WERI-Rb-1 (cell line): ENCODE results near the gene SLC38A7.

Experiments
- DNase-seq: peaks from one replicate; pipeline ENCODE4 v3.0.0-alpha.2; 2020
- H3K27ac ChIP-seq: fragments of 250-450 bp; sonication (Bioruptor Pico); 2 replicates; pipeline ENCODE4 v1.5.1; 2020; ENCODE audit warnings: mild to moderate bottlenecking, moderate library complexity
- H3K27me3 ChIP-seq: fragments of 250-450 bp; sonication (Bioruptor Pico); 2 replicates; pipeline ENCODE4 v1.5.1; 2021; ENCODE audit warnings: mild to moderate bottlenecking, low read depth, moderate library complexity; ENCODE audit not compliant: insufficient read depth, severe bottlenecking
- H3K36me3 ChIP-seq: fragments of 250-450 bp; sonication (Bioruptor Pico); 2 replicates; pipeline ENCODE4 v1.5.1; 2020; ENCODE audit warnings: mild to moderate bottlenecking, moderate library complexity
- H3K4me3 ChIP-seq: 2 replicates; pipeline ENCODE4 v1.5.1; 2011; ENCODE audit warnings: low read depth, mild to moderate bottlenecking, control low read depth, low read length
- H3K9me3 ChIP-seq: fragments of 250-450 bp; sonication (Bioruptor Pico); 2 replicates; pipeline ENCODE4 v1.5.1; 2021; ENCODE audit warnings: mild to moderate bottlenecking, moderate library complexity; ENCODE audit not compliant: severe bottlenecking
- CTCF ChIP-seq: IDR thresholded peaks from 2 replicates; pipeline ENCODE4 v1.5.1; 2011; ENCODE audit warnings: low read depth, mild to moderate bottlenecking, control low read depth, inconsistent platforms, low read length

SLC38A7 gene

GRCh38 chr16:58644765-58645487, 39.6 kb downstream of the SLC38A7 start:
- TF ChIP-seq CTCF, result no peak
- H3K4me3 ChIP-seq, result no peak overlapping the region
- DNase-seq, result no peak
- no peaks in the 10 kb centered on the region for H3K27me3 ChIP-seq
- H3K36me3 ChIP-seq, result no peaks in the 10 kb centered on the region
- no peak overlapping the region for H3K27ac ChIP-seq
- no peaks in the 10 kb centered on the region for H3K9me3 ChIP-seq

- Histone ChIP-seq H3K27me3 (no peaks in the 10 kb centered on the region), H3K4me3 (no peak overlapping the region), H3K9me3 (no peaks in the 10 kb centered on the region), H3K27ac (no peak overlapping the region), H3K36me3 (no peaks in the 10 kb centered on the region)
- DNase-seq, result no peak
- no peak for TF ChIP-seq CTCF
Observed at GRCh38 chr16:58644108-58644507, 40.5 kb downstream of the SLC38A7 start.

GRCh38 chr16:58640949-58641348, 43.6 kb downstream of the SLC38A7 start:
- H3K27ac ChIP-seq, result no peak overlapping the region
- TF ChIP-seq CTCF, result no peak

GRCh38 chr16:58639836-58640235, 44.7 kb downstream of the SLC38A7 start:
- no peaks in the 10 kb centered on the region for H3K9me3 ChIP-seq
- no peaks in the 10 kb centered on the region for H3K27me3 ChIP-seq
- no peak for DNase-seq
- no peak overlapping the region for H3K27ac ChIP-seq
- no peak overlapping the region for H3K4me3 ChIP-seq
- no peaks in the 10 kb centered on the region for H3K36me3 ChIP-seq
- no peak for TF ChIP-seq CTCF

More at GRCh38 chr16:58640949-58641348, 43.6 kb downstream of the SLC38A7 start:
- no peaks in the 10 kb centered on the region for H3K27me3 ChIP-seq
- no peaks in the 10 kb centered on the region for H3K36me3 ChIP-seq
- H3K9me3 ChIP-seq, result no peaks in the 10 kb centered on the region
- no peak overlapping the region for H3K4me3 ChIP-seq
- no peak for DNase-seq

GRCh38 chr16:58639230-58639629, 45.3 kb downstream of the SLC38A7 start:
- DNase-seq, result no peak

More at GRCh38 chr16:58639230-58639629, 45.3 kb downstream of the SLC38A7 start:
- no peaks in the 10 kb centered on the region for H3K27me3 ChIP-seq
- H3K36me3 ChIP-seq, result no peaks in the 10 kb centered on the region
- no peak overlapping the region for H3K27ac ChIP-seq
- H3K4me3 ChIP-seq, result no peak overlapping the region
- no peaks in the 10 kb centered on the region for H3K9me3 ChIP-seq
- TF ChIP-seq CTCF, result no peak
